Nephron (organoid): Measurements from ENCODE around the gene TPI1.

Experiments
- H3K27ac Mint-ChIP-seq, 3 experiments: 2 replicates each; pipeline ENCODE4 v1.8.0; 2020; ENCODE audit warnings: mixed read lengths in 3 of 3, mild to moderate bottlenecking in 2 of 3, moderate library complexity in 1 of 3
- H3K27me3 Mint-ChIP-seq: 2 replicates; pipeline ENCODE4 v1.8.0; 2021; ENCODE audit warnings: low read depth, mild to moderate bottlenecking, moderate library complexity, mixed read lengths
- H3K36me3 Mint-ChIP-seq: 2 replicates; pipeline ENCODE4 v1.8.0; 2020; ENCODE audit warnings: low read depth, mixed read lengths
- H3K4me1 Mint-ChIP-seq: 2 replicates; pipeline ENCODE4 v1.8.0; 2020; ENCODE audit warnings: mixed read lengths
- H3K4me3 Mint-ChIP-seq, 3 experiments: 2 replicates each; pipeline ENCODE4 v1.8.0; 2020; ENCODE audit warnings: mild to moderate bottlenecking in 3 of 3, mixed read lengths in 3 of 3, moderate library complexity in 2 of 3
- H3K9me3 Mint-ChIP-seq: 2 replicates; pipeline ENCODE4 v1.8.0; 2020; ENCODE audit warnings: mixed read lengths
- TF ChIP-seq, protein P1 (sequence below), 3 experiments: fragments of 200-600 bp; sonication (generic); IDR thresholded peaks; one replicate each; pipeline ENCODE4 v1.5.0; 2021; ENCODE audit warnings: antibody characterized with exemption in 3 of 3; ENCODE audit not compliant: unreplicated experiment in 3 of 3

The TPI1 gene

DNA sequence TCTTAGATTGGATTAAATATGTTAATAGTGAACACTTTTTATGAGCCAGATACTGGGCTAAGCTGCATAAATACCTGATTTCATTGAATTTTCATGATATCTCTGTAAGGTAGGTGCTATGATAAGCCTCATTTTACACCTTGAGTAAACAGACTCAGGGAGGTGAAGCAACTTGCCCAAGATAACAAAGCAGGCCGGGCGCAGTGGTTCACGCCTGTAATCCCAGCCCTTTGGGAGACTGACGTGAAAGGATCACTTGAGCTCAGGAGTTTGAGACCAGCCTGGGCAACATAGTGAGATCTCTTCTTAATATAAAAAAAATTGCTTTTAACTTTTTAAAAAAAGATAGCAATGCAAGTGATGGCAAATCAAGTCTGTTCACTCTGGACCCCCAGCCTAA lies 25.3 kb upstream of the TPI1 start:
- no peak overlapping the region for H3K4me3 Mint-ChIP-seq
- H3K4me1 Mint-ChIP-seq, result peaks cover 20% of the 10 kb centered on the region
- no peaks in the 10 kb centered on the region for H3K9me3 Mint-ChIP-seq
- no peak overlapping the region for H3K27ac Mint-ChIP-seq
- no peaks in the 10 kb centered on the region for H3K27me3 Mint-ChIP-seq
- TF ChIP-seq, protein P1, sequence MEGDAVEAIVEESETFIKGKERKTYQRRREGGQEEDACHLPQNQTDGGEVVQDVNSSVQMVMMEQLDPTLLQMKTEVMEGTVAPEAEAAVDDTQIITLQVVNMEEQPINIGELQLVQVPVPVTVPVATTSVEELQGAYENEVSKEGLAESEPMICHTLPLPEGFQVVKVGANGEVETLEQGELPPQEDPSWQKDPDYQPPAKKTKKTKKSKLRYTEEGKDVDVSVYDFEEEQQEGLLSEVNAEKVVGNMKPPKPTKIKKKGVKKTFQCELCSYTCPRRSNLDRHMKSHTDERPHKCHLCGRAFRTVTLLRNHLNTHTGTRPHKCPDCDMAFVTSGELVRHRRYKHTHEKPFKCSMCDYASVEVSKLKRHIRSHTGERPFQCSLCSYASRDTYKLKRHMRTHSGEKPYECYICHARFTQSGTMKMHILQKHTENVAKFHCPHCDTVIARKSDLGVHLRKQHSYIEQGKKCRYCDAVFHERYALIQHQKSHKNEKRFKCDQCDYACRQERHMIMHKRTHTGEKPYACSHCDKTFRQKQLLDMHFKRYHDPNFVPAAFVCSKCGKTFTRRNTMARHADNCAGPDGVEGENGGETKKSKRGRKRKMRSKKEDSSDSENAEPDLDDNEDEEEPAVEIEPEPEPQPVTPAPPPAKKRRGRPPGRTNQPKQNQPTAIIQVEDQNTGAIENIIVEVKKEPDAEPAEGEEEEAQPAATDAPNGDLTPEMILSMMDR (IDR thresholded peaks at IDR 0.05; ENCODE audit: unreplicated experiment in 3 of 3), result no peak
- peaks cover 48% of the 10 kb centered on the region for H3K36me3 Mint-ChIP-seq

DNA sequence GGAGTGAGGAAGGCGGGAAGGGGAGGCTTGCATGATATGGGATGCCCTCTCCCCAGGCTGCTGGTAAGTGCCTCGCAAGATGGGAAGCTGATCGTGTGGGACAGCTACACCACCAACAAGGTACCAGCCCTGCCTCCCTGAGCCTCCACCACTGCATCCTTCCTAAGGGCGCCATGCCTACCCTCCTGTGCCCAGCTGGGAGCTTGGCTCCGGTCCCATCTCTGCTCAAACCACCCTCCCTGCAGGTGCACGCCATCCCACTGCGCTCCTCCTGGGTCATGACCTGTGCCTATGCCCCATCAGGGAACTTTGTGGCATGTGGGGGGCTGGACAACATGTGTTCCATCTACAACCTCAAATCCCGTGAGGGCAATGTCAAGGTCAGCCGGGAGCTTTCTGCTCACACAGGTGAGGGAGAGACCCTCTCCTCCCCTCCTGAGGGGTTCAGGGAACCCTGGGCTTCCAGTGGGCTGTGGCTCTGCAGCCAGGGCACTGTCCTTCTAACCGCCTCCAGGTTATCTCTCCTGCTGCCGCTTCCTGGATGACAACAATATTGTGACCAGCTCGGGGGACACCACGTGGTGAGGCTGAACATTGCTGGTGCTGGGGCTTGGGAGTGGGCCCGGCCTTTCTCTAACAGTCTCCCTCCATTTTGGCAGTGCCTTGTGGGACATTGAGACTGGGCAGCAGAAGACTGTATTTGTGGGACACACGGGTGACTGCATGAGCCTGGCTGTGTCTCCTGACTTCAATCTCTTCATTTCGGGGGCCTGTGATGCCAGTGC lies 24.0 kb upstream of the TPI1 start:
- H3K9me3 Mint-ChIP-seq, result no peaks in the 10 kb centered on the region
- no peaks in the 10 kb centered on the region for H3K27me3 Mint-ChIP-seq

DNA sequence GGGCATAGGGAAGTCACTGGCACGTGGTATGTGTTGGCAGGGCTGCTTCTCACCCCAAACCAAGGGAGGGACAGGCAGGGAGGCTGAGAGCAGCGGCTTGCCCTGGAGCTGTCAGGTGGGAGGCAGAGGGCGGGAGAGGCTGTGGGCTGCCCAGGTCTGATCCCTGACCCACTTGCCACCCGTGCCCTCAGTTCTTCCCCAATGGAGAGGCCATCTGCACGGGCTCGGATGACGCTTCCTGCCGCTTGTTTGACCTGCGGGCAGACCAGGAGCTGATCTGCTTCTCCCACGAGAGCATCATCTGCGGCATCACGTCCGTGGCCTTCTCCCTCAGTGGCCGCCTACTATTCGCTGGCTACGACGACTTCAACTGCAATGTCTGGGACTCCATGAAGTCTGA lies 21.9 kb upstream of the TPI1 start:
- Mint-ChIP-seq H3K4me3 (no peak overlapping the region), H3K36me3 (peaks cover 51% of the 10 kb centered on the region), H3K9me3 (no peaks in the 10 kb centered on the region), H3K4me1 (peaks cover 25% of the 10 kb centered on the region), H3K27me3 (no peaks in the 10 kb centered on the region), H3K27ac (no peak overlapping the region)
- TF ChIP-seq, protein P1 (IDR thresholded peaks at IDR 0.05; ENCODE audit: unreplicated experiment in 3 of 3), result no peak

More for the DNA sequence above, 24.0 kb upstream of the TPI1 start:
- H3K27ac Mint-ChIP-seq, result no peak overlapping the region
- H3K36me3 Mint-ChIP-seq, result peaks cover 52% of the 10 kb centered on the region
- no peak overlapping the region for H3K4me3 Mint-ChIP-seq
- peaks cover 27% of the 10 kb centered on the region for H3K4me1 Mint-ChIP-seq
- TF ChIP-seq, protein P1 (IDR thresholded peaks at IDR 0.05; ENCODE audit: unreplicated experiment in 3 of 3), result no peak

DNA sequence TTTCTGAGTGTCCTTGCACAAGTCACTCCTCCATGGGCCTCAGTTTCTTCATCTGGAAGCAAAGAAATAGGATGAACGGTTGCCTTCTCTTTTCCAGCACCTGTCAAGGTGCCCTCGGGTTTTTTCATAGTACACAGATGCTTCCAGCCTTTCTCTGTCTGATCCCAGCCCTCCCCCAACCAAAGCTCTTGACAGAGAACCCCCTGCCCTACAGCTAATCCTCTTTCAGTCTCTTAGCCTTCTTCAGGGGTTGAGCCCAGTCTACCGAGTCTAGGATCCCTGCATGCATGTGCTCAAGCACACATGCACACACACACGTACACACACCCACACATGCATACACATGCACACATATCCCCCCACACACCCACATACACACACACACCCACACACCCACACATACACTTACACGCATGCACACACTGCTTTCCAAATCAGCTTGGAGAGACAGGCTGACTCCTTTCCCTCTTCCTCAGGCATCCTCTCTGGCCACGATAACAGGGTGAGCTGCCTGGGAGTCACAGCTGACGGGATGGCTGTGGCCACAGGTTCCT lies 20.9 kb upstream of the TPI1 start:
- TF ChIP-seq, protein P1 (IDR thresholded peaks at IDR 0.05; ENCODE audit: unreplicated experiment in 3 of 3), result no peak
- H3K4me1 Mint-ChIP-seq, result peaks cover 32% of the 10 kb centered on the region
- no peaks in the 10 kb centered on the region for H3K9me3 Mint-ChIP-seq
- peak overlapping the region in 1 of 3 experiments; percentile 2 for H3K4me3 Mint-ChIP-seq
- H3K27ac Mint-ChIP-seq, result no peak overlapping the region
- peaks cover 55% of the 10 kb centered on the region for H3K36me3 Mint-ChIP-seq
- no peaks in the 10 kb centered on the region for H3K27me3 Mint-ChIP-seq

DNA sequence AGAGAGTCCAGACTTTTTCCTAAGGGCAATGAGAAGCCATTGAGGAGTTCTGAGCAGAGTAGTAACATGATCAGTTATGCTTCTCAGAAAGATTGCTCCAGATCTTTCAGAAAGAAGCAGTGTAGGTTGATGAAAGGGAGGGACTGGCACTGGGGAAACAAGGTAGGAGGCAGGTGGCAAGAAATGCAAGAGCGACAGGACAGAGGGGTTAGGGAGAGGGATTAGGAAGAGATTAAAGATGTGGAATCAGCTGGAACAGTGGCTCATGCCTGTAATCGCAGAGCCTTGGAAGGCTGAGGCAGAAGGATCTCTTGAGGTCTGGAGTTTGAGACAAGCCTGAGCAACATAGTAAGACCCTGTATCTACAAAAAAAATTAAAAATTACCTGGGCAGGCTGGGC lies 19.7 kb upstream of the TPI1 start:
- H3K4me3 Mint-ChIP-seq, result peak overlapping the region in 2 of 3 experiments; percentile 30 to 41
- H3K36me3 Mint-ChIP-seq, result peaks cover 52% of the 10 kb centered on the region
- no peak overlapping the region for H3K27ac Mint-ChIP-seq
- TF ChIP-seq, protein P1 (IDR thresholded peaks at IDR 0.05; ENCODE audit: unreplicated experiment in 3 of 3), result no peak
- no peaks in the 10 kb centered on the region for H3K27me3 Mint-ChIP-seq
- H3K4me1 Mint-ChIP-seq, result peaks cover 32% of the 10 kb centered on the region
- no peaks in the 10 kb centered on the region for H3K9me3 Mint-ChIP-seq
